ENCODE results near the gene CEP97.
A peak's percentile ranks its signal among the peaks of the same experiment; 100 is the strongest.
"Not testable (repeated sequence)": the region's sequence is repeated elsewhere in the genome, so short reads cannot be mapped to it uniquely, and the experiment has no call there.

CEP97 gene

DNA sequence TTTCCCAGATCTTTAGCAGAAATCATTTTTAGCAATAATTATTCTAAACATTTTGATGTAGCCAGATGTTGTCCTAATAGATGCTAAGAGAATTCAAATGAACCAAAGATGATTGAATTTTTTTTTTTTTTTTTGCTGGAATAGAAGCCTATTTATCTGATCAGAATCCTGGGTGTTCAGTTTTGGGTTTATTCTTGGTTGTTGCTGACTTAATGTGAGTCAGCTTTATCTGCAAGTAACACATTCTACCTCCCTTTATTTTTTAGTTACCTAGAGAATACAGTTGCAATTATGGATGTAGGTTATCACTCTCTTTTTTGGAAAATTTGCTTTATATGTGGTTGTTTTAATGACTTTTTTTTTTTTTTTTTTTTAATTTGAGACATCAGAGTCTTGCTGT lies 6.4 kb downstream of the CEP97 start:
- no peak overlapping the region for H3K27ac ChIP-seq
- TF ChIP-seq, protein P1, sequence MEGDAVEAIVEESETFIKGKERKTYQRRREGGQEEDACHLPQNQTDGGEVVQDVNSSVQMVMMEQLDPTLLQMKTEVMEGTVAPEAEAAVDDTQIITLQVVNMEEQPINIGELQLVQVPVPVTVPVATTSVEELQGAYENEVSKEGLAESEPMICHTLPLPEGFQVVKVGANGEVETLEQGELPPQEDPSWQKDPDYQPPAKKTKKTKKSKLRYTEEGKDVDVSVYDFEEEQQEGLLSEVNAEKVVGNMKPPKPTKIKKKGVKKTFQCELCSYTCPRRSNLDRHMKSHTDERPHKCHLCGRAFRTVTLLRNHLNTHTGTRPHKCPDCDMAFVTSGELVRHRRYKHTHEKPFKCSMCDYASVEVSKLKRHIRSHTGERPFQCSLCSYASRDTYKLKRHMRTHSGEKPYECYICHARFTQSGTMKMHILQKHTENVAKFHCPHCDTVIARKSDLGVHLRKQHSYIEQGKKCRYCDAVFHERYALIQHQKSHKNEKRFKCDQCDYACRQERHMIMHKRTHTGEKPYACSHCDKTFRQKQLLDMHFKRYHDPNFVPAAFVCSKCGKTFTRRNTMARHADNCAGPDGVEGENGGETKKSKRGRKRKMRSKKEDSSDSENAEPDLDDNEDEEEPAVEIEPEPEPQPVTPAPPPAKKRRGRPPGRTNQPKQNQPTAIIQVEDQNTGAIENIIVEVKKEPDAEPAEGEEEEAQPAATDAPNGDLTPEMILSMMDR (conservative IDR thresholded peaks at IDR 0.05) = no peak

DNA sequence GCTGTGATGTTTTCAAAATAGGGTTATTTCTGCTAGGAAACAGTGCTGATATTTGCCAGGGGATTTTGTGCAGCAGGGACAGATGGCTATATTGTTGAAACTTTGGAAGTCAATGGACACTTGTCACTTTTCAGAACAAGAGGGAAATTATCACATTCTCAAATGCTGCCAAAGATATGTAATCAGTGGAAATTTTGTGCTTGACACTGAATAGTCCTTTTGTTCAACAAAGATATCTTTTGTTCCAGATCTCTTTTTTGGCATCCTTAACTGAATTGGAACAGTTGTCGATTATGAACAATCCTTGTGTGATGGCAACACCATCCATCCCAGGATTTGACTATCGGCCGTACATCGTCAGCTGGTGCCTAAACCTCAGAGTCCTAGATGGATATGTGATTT lies 7.8 kb downstream of the CEP97 start:
- TF ChIP-seq, protein P1 (conservative IDR thresholded peaks at IDR 0.05) = no peak

DNA sequence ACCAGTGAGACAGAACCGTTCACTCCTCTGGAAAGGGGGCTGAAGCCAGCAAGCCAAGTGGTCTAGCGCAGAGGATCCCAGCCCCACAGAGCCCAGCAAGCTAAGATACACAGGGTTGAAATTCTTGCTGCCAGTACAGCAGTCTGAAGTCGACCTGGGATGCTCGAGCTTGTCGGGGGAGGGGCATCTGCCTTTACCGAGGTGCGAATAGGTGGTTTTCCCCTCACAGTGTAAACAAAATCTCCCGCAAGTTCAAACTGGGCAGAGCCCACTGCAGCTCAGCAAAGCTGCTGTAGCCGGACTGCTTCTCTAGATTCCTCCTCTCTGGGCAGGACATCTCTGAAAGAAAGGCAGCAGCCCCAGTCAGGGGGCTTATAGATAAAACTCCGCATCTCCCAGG lies 11.4 kb downstream of the CEP97 start:
- TF ChIP-seq, protein P1 (conservative IDR thresholded peaks at IDR 0.05) = no peak

More for the DNA sequence above, 7.8 kb downstream of the CEP97 start:
- no peak overlapping the region for H3K27ac ChIP-seq

DNA sequence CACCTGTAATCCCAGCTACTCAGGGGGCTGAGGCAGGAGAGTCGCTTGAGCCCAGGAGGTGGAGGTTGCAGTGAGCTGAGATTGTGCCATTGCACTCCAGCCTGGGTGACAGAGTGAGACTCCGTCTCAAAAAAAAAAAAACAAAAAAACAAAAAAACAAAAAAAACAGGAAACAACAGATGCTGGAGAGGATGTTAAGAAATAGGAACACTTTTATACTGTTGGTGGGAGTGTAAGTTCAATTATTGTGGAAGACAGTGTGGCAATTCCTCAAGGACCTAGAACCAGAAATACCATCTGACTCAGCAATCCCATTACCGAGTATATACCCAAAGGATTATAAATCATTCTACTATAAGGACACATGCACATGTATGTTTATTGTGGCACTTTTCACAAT lies 17.5 kb downstream of the CEP97 start:
- not testable (repeated sequence) for H3K27ac ChIP-seq

More for the DNA sequence above, 11.4 kb downstream of the CEP97 start:
- H3K27ac ChIP-seq = no peak overlapping the region

DNA sequence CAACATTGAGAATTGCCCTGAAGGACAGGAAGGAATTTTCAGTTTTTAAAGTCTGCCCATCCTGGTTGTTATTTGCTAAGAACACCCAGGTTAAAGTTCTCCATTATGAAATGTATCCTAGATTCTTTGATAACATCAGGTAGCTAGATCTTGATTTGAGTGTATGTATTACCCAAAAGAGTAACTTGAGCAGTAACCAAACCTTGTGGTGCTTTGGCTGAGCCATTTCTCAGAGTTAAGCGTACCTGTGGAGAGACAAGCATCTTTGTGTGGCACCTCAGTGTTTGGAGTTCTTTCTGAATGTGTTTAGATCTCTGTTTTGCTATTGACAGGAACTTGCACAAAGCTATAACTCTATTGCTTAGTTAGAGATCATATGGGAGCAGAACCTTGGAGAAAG lies 20.4 kb downstream of the CEP97 start:
- H3K27ac ChIP-seq = no peak overlapping the region
- TF ChIP-seq, protein P1 (conservative IDR thresholded peaks at IDR 0.05) = no peak

DNA sequence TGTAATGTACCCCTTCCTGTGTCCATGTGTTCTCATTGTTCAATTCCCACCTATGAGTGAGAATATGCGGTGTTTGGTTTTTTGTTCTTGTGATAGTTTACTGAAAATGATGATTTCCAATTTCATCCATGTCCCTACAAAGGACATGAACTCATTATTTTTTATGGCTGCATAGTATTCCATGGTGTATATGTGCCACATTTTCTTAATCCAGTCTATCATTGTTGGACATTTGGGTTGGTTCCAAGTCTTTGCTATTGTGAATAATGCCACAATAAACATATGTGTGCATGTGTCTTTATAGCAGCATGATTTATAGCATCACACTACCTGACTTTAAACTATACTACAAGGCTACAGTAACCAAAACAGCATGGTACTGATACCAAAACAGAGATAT lies 21.5 kb downstream of the CEP97 start:
- H3K27ac ChIP-seq = not testable (repeated sequence)

DNA sequence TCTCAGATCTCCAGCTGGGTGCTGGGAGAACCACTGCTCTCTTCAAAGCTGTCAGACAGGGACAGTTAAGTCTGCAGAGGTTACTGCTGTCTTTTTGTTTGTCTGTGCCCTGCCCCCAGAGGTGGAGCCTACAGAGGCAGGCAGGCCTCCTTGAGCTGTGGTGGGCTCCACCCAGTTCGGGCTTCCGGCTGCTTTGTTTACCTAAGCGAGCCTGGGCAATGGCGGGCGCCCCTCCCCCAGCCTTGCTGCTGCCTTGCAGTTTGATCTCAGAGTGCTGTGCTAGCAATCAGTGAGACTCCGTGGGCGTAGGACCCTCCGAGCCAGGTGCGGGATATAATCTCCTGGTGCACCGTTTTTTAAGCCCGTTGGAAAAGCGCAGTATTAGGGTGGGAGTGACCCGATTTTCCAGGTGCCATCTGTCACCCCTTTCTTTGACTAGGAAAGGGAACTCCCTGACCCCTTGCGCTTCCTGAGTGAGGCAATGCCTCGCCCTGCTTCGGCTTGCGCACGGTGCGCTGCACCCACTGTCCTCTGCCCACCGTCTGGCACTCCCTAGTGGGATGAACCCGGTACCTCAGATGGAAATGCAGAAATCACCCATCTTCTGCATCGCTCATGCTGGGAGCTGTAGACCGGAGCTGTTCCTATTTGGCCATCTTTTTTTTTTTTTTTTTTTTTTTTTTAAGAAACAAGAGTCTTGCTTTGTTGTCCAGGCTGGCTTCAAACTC lies 29.1 kb downstream of the CEP97 start:
- H3K27ac ChIP-seq = not testable (repeated sequence)

DNA sequence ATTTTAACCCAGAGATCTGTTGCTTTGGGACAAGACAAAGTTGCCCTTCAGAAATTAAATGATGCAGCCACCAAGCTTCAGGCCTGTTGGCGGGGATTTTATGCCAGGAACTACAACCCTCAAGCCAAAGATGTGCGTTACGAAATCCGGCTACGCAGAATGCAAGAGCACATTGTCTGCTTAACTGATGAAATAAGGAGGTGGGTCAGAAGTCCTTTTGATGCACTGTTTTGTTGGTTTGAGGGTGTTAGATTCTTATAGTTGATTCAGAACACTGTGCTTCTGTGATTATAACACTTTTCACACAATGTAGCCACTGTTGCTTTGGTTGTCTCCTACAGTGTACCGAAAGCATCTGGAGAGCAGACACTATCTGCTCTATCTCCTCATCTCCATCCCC lies 33.8 kb downstream of the CEP97 start:
- TF ChIP-seq, protein P1 (conservative IDR thresholded peaks at IDR 0.05) = no peak
- no peak overlapping the region for H3K27ac ChIP-seq

DNA sequence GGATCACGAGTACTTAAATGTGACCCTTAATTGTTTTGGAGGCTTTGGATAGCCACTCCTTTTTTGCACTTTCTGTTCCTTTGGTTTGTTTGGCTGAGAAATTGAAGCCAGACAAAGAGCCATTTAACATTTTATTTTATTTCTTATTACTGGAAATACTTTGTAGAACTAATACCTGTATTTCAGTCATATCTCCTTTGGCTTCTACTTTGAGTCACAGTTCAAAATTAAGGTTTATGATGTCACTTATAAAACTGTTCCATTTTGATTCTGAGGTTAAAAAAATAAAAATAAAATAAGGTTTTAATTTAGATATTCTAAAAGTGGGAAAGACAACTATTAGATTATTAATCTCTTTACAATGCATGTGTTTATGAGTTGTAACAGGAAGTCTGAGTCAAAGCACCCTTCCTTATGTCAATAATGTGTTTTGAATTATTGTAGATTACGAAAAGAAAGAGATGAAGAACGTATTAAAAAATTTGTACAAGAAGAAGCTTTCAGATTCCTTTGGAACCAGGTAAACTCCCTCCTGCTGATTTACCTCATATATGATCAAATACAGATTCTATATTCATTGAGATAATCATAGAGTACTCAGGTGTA lies 37.7 kb downstream of the CEP97 start:
- no peak overlapping the region for H3K27ac ChIP-seq
- TF ChIP-seq, protein P1 (conservative IDR thresholded peaks at IDR 0.05) = no peak

DNA sequence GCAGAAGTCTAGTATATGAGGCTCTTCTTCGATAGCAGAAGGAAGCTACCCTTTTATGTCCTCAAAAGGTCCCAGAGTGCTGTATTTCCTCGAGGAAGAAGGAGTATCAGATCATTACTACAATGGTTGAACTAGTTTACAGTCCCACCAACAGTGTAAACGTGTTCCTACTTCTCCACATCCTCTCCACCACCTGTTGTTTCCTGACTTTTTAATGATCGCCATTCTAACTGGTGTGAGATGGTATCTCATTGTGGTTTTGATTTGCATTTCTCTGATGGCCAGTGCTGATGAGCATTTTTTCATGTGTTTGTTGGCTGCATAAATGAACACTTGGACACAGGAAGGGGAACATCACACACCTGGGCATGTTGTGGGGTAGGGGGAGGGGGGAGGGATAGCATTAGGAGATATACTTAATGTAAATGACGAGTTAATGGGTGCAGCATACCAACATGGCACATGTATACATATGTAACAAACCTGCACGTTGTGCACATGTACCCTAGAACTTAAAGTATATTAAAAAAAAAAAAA lies 53.4 kb downstream of the CEP97 start:
- H3K27ac ChIP-seq = 0 out of 2 replicates have a peak overlapping the region, but pooled peaks have one; percentile 92
